GM12892 (cell line): ENCODE data around the gene SPDYE1.
"Not testable (repeated sequence)": the region's sequence is repeated elsewhere in the genome, so short reads cannot be mapped to it uniquely, and the experiment has no call there.

Source experiments
- POLR2A ChIP-seq: IDR thresholded peaks from 2 replicates; pipeline ENCODE4 v1.6.1; 2011; ENCODE audit warnings: low read depth, low read length, control low read depth
- POLR2AphosphoS5 ChIP-seq: IDR thresholded peaks from 2 replicates; pipeline ENCODE4 v1.6.1; 2011; ENCODE audit warnings: low read depth, low read length, control low read depth
- TAF1 ChIP-seq: IDR thresholded peaks from 2 replicates; pipeline ENCODE4 v1.6.1; 2011; ENCODE audit warnings: low read depth, mild to moderate bottlenecking, control low read depth, low read length, borderline replicate concordance

DNA sequence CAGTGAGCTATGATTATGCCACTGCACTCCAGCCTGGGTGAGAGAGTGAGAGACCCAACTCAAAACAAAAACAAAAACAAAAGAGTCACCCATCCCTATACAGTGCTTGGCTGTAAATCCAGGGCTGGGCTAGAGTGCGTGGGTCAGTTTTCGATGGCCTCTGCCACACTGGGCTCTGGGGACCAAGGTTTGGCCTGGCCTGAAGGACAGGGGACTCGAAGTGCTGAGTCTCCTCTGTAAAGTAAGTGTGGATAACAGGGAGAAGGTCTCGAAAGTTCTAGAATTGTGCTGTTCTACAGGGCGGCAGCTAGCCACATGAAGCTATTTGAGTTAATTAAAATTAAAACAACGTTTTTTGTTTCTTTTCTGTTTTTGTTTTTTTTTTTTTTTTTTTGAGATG, 34.3 kb downstream of the SPDYE1 start:
- not testable (repeated sequence) for TF ChIP-seq POLR2A, TAF1, POLR2AphosphoS5
